ENCODE data around the gene PCDH10. TPM values are rescaled to one million over a fixed set of nuclear protein-coding genes. Genes with fewer than 3 reads are reported as not detected.

The PCDH10 gene
- total and polyA plus RNA-seq, 10 of the 15 experiments (the other 5 are each of a cell fraction or from before 2014, with no cell fraction given), result under 0.01 to 0.38 (median 0.02) TPM; not detected in 6

GRCh38 chr4:133160853-133161252 lies 11.8 kb downstream of the PCDH10 start:
- DNase-seq (ENCODE audit: low read depth, low spot score), result no peak
- no peaks in the 10 kb centered on the region for H4K20me1 ChIP-seq (ENCODE audit: control insufficient read depth, insufficient read depth)
- H3K4me1 ChIP-seq (ENCODE audit: control insufficient read depth, insufficient read depth, low read length), result no peaks in the 10 kb centered on the region
- no peak overlapping the region for H3K27ac ChIP-seq (ENCODE audit: control insufficient read depth, insufficient read depth)
- no peak for FAIRE-seq
- intact Hi-C loops (cut with micrococcal nuclease; ENCODE audit: unreplicated experiment) (no loop called here), in situ Hi-C loops (cut with MboI) (no loop called here)
- no TSS peak for BruUV-seq (replicated peaks)
- ATAC-seq, result no peak
- H3K79me2 ChIP-seq (ENCODE audit: control insufficient read depth, insufficient read depth, low read length), result no peaks in the 10 kb centered on the region
- TF ChIP-seq MAX (IDR thresholded peaks at IDR 0.05; ENCODE audit: low read depth, low read length) (no peak), TCF3 (IDR thresholded peaks at IDR 0.05; ENCODE audit: borderline replicate concordance, insufficient read depth, low read depth, low read length) (no peak)
- no peak overlapping the region for H3K4me3 ChIP-seq
- H3K4me2 ChIP-seq (ENCODE audit: control insufficient read depth, insufficient read depth), result no peak overlapping the region
- H3K27me3 ChIP-seq (replicated peaks in 1 of 2; ENCODE audit: control insufficient read depth in 2 of 2, insufficient read depth in 2 of 2, low read length in 1 of 2), result no peaks in the 10 kb centered on the region
- POLR2A ChIA-PET, result no interaction called here
- WGBS (ENCODE audit: insufficient coverage, insufficient replicate concordance, low lambda C conversion rate, missing lambda C conversion rate), result 41% methylated on average over 3 of the region's 3 CpGs
- no peaks in the 10 kb centered on the region for H3K9me3 ChIP-seq (replicated peaks; ENCODE audit: control insufficient read depth, insufficient read depth, low read length)
- no peaks in the 10 kb centered on the region for H3K36me3 ChIP-seq (ENCODE audit: control insufficient read depth in 2 of 2, insufficient read depth in 2 of 2, low read length in 1 of 2)
- H2AFZ ChIP-seq (ENCODE audit: control insufficient read depth, low read depth, low read length), result no peak overlapping the region
- SMC1A ChIA-PET (ENCODE audit: uncharacterized antibody, unreplicated experiment), result interaction anchor here (0.7 to 1.6 kb wide), 3 partner anchors 15 to 127 kb away, joined by 3 read pairs; no protein-coding TSS in a partner anchor
- no peak overlapping the region for H3K9ac ChIP-seq (ENCODE audit: control insufficient read depth, insufficient read depth, low read length)
- CTCF ChIA-PET, result interaction anchor here (2.9 kb wide), 1 partner anchor 14 kb away, joined by 12 read pairs; no protein-coding TSS in a partner anchor
- RAD21 ChIA-PET (ENCODE audit: unreplicated experiment), result no interaction called here

GRCh38 chr4:133161570-133162295 lies 12.6 kb downstream of the PCDH10 start:
- CTCF ChIA-PET, result interaction anchor here (2.9 kb wide), 1 partner anchor 15 kb away, joined by 12 read pairs; no protein-coding TSS in a partner anchor
- SMC1A ChIA-PET (ENCODE audit: uncharacterized antibody, unreplicated experiment), result interaction anchor here (0.7 kb wide), 1 partner anchor 126 kb away, joined by 3 read pairs; no protein-coding TSS in a partner anchor
- Histone ChIP-seq H3K27me3 (replicated peaks in 1 of 2; ENCODE audit: control insufficient read depth in 2 of 2, insufficient read depth in 2 of 2, low read length in 1 of 2) (no peaks in the 10 kb centered on the region), H2AFZ (ENCODE audit: control insufficient read depth, low read depth, low read length) (no peak overlapping the region), H3K4me3 (no peak overlapping the region), H3K36me3 (ENCODE audit: control insufficient read depth in 2 of 2, insufficient read depth in 2 of 2, low read length in 1 of 2) (no peaks in the 10 kb centered on the region), H3K79me2 (ENCODE audit: control insufficient read depth, insufficient read depth, low read length) (no peaks in the 10 kb centered on the region), H3K27ac (ENCODE audit: control insufficient read depth, insufficient read depth) (no peak overlapping the region), H4K20me1 (ENCODE audit: control insufficient read depth, insufficient read depth) (no peaks in the 10 kb centered on the region), H3K4me2 (ENCODE audit: control insufficient read depth, insufficient read depth) (no peak overlapping the region), H3K9ac (ENCODE audit: control insufficient read depth, insufficient read depth, low read length) (no peak overlapping the region), H3K9me3 (replicated peaks; ENCODE audit: control insufficient read depth, insufficient read depth, low read length) (no peaks in the 10 kb centered on the region), H3K4me1 (ENCODE audit: control insufficient read depth, insufficient read depth, low read length) (no peaks in the 10 kb centered on the region)
- FAIRE-seq (no peak), DNase-seq (ENCODE audit: low read depth, low spot score) (no peak), ATAC-seq (no peak)
- POLR2A ChIA-PET, result no interaction called here
- in situ Hi-C loops (cut with MboI) (no loop called here), intact Hi-C loops (cut with micrococcal nuclease; ENCODE audit: unreplicated experiment) (no loop called here)
- RAD21 ChIA-PET (ENCODE audit: unreplicated experiment), result no interaction called here
- no TSS peak for BruUV-seq (replicated peaks)
- WGBS (ENCODE audit: insufficient coverage, insufficient replicate concordance, low lambda C conversion rate, missing lambda C conversion rate), result 0% methylated on average over 2 of the region's 2 CpGs
- TF ChIP-seq PML (IDR thresholded peaks at IDR 0.05; ENCODE audit: low read length) (no peak), STAT3 (IDR thresholded peaks at IDR 0.05; ENCODE audit: low read depth, low read length) (no peak), USF2 (IDR thresholded peaks at IDR 0.05; ENCODE audit: borderline replicate concordance, low read depth, low read length) (no peak), NR2C2 (IDR thresholded peaks at IDR 0.05; ENCODE audit: borderline replicate concordance, control insufficient read depth, insufficient read length, low read depth) (no peak), POLR2AphosphoS2 (IDR thresholded peaks at IDR 0.05; ENCODE audit: low read depth, low read length) (no peak), TCF3 (IDR thresholded peaks at IDR 0.05; ENCODE audit: borderline replicate concordance, insufficient read depth, low read depth, low read length) (no peak), TCF12 (IDR thresholded peaks at IDR 0.05; ENCODE audit: low read depth, low read length) (no peak), HSF1 (IDR thresholded peaks at IDR 0.05; ENCODE audit: low read depth, low read length) (no peak), RELB (IDR thresholded peaks at IDR 0.05; ENCODE audit: low read depth) (no peak), SP1 (IDR thresholded peaks at IDR 0.05; ENCODE audit: low read depth, low read length) (no peak), TBL1XR1 (IDR thresholded peaks at IDR 0.05; ENCODE audit: low read depth, low read length) (no peak)
